H1 (cell line): ENCODE measurements around the gene ZNF804B. TPM values are rescaled to one million over a fixed set of nuclear protein-coding genes. Genes with fewer than 3 reads are reported as not detected.

Source experiments
- CTCF ChIA-PET: fragments of 300-600 bp; sonication (Branson Sonifier 250); formaldehyde crosslinking; loops from one replicate; lab custom pipeline; 2021; ENCODE audit not compliant: partially characterized antibody; lab: Charles Lee
- POLR2A ChIA-PET: fragments of 300-600 bp; sonication (Branson Sonifier 250); formaldehyde crosslinking; loops from one replicate; lab custom pipeline; 2021; ENCODE audit warnings: inconsistent platforms; ENCODE audit not compliant: partially characterized antibody; lab: Charles Lee
- DNase-seq, 2 experiments: peaks; one replicate each; pipeline versions ENCODE4 v3.0.0 to v3.0.0-alpha.2; 2010 to 2022; ENCODE audit warnings: low spot score in 2 of 2, low read depth in 1 of 2, mixed read lengths in 1 of 2
- FAIRE-seq: peaks from 2 replicates; lab custom pipeline; 2011; peaks lifted over from hg19 to GRCh38; lab: Jason Lieb, UNC
- H2AFZ ChIP-seq: 2 replicates; pipeline ENCODE4 v1.8.1; 2012; ENCODE audit warnings: low read length, inconsistent platforms
- H2AK5ac ChIP-seq: 2 replicates; pipeline ENCODE4 v1.6.1; 2013; ENCODE audit warnings: low read depth, low read length
- H2BK120ac ChIP-seq: replicated peaks from 2 replicates; pipeline ENCODE3; 2013; ENCODE audit warnings: low read depth, low read length, inconsistent platforms
- H2BK12ac ChIP-seq: 2 replicates; pipeline ENCODE4 v1.6.1; 2013; ENCODE audit warnings: low read depth, low read length
- H2BK15ac ChIP-seq: 2 replicates; pipeline ENCODE4 v1.6.1; 2013; ENCODE audit warnings: low read length
- H2BK20ac ChIP-seq: 2 replicates; pipeline ENCODE4 v1.6.1; 2013; ENCODE audit warnings: low read length
- H2BK5ac ChIP-seq: 2 replicates; pipeline ENCODE4 v1.6.1; 2013; ENCODE audit warnings: low read depth, low read length
- H3K14ac ChIP-seq: 2 replicates; pipeline ENCODE4 v1.6.1; 2013; ENCODE audit warnings: inconsistent platforms; ENCODE audit not compliant: insufficient read length
- H3K18ac ChIP-seq: 2 replicates; pipeline ENCODE4 v1.6.1; 2013; ENCODE audit warnings: low read length; ENCODE audit errors: extremely low read depth
- H3K23ac ChIP-seq: 2 replicates; pipeline ENCODE4 v1.6.1; 2013; ENCODE audit warnings: inconsistent platforms; ENCODE audit not compliant: insufficient read length
- H3K23me2 ChIP-seq: 2 replicates; pipeline ENCODE4 v1.6.1; 2013; ENCODE audit warnings: low read depth, low read length
- H3K27ac ChIP-seq: 2 replicates; pipeline ENCODE4 v1.6.1; 2011; ENCODE audit warnings: low read depth, low read length, inconsistent platforms
- H3K27me3 ChIP-seq, 4 experiments: replicated peaks in 1 of 4; 1 replicate in 1 of 4; 2 replicates in 3 of 4; pipeline versions ENCODE4 v1.6.1 to v1.8.1; 2011 to 2013; ENCODE audit warnings: low read length in 3 of 4, mild to moderate bottlenecking in 3 of 4, inconsistent platforms in 2 of 4, mixed read lengths in 2 of 4, moderate library complexity in 1 of 4; ENCODE audit not compliant: control insufficient read depth in 3 of 4, insufficient read depth in 3 of 4; ENCODE audit errors: extremely low read depth in 1 of 4
- H3K36me3 ChIP-seq, 4 experiments: 2 replicates each; pipeline versions ENCODE4 v1.6.1 to v1.8.1; 2011 to 2013; ENCODE audit warnings: mild to moderate bottlenecking in 4 of 4, low read length in 3 of 4, moderate library complexity in 2 of 4, control low read depth in 1 of 4, inconsistent platforms in 1 of 4; ENCODE audit not compliant: insufficient read depth in 4 of 4, control insufficient read depth in 2 of 4
- H3K4ac ChIP-seq: replicated peaks from 2 replicates; pipeline ENCODE3; 2013; ENCODE audit warnings: low read length, low read depth, mixed read lengths, inconsistent platforms; ENCODE audit not compliant: insufficient read length
- H3K4me1 ChIP-seq, 4 experiments: replicated peaks in 1 of 4; 1 replicate in 1 of 4; 2 replicates in 3 of 4; pipeline versions ENCODE4 v1.6.1 to v1.8.1; 2011 to 2013; ENCODE audit warnings: low read length in 3 of 4, inconsistent platforms in 2 of 4, mixed read lengths in 1 of 4; ENCODE audit not compliant: insufficient read depth in 4 of 4, control insufficient read depth in 3 of 4
- H3K4me2 ChIP-seq, 2 experiments: 2 replicates each; pipeline versions ENCODE4 v1.6.1 to v1.8.1; 2011 to 2013; ENCODE audit warnings: low read depth in 2 of 2, low read length in 2 of 2, control low read depth in 1 of 2, inconsistent platforms in 1 of 2, mild to moderate bottlenecking in 1 of 2; ENCODE audit not compliant: insufficient read depth in 1 of 2
- H3K4me3 ChIP-seq, 4 experiments: fragments of 200-600, 300-600 bp in 1 of 4; sonication (generic), shearing (Covaris generic), sonication (Bioruptor Twin) in 1 of 4; 2 replicates each; pipeline versions ENCODE4 v1.5.1 to v1.8.1; 2011 to 2016; ENCODE audit warnings: low read length in 4 of 4, low read depth in 3 of 4, control low read depth in 2 of 4, inconsistent platforms in 2 of 4, mild to moderate bottlenecking in 2 of 4, mixed read lengths in 1 of 4, moderate library complexity in 1 of 4; ENCODE audit not compliant: insufficient read depth in 2 of 4; ENCODE audit errors: extremely low read depth in 1 of 4
- H3K56ac ChIP-seq: replicated peaks from 2 replicates; pipeline ENCODE3; 2013; ENCODE audit warnings: low read depth, mild to moderate bottlenecking, mixed read lengths, low read length, inconsistent platforms; ENCODE audit not compliant: insufficient read length
- H3K79me1 ChIP-seq: 2 replicates; pipeline ENCODE4 v1.6.1; 2013; ENCODE audit warnings: low read depth, low read length, control low read depth
- H3K79me2 ChIP-seq, 2 experiments: 2 replicates each; pipeline versions ENCODE4 v1.6.1 to v1.8.1; 2012 to 2013; ENCODE audit warnings: low read length in 2 of 2, mild to moderate bottlenecking in 2 of 2, inconsistent platforms in 1 of 2; ENCODE audit not compliant: insufficient read depth in 2 of 2, control insufficient read depth in 1 of 2
- H3K9ac ChIP-seq, 4 experiments: replicated peaks in 1 of 4; 1 replicate in 1 of 4; 2 replicates in 3 of 4; pipeline versions ENCODE4 v1.6.1 to v1.8.1; 2011 to 2013; ENCODE audit warnings: low read depth in 3 of 4, low read length in 3 of 4, control low read depth in 2 of 4, mild to moderate bottlenecking in 2 of 4, moderate library complexity in 2 of 4, inconsistent platforms in 1 of 4; ENCODE audit errors: extremely low read depth in 1 of 4
- H3K9me3 ChIP-seq, 2 experiments: 2 replicates each; pipeline versions ENCODE4 v1.6.1 to v1.8.1; 2012 to 2013; ENCODE audit warnings: mild to moderate bottlenecking in 2 of 2, moderate library complexity in 2 of 2, control low read depth in 1 of 2, inconsistent platforms in 1 of 2, low read depth in 1 of 2, low read length in 1 of 2, mixed read lengths in 1 of 2; ENCODE audit not compliant: insufficient read depth in 2 of 2
- H4K20me1 ChIP-seq, 2 experiments: replicated peaks in 1 of 2; 2 replicates each; pipeline versions ENCODE3 to v1.8.1; 2011 to 2013; ENCODE audit warnings: inconsistent platforms in 2 of 2, low read length in 2 of 2, mild to moderate bottlenecking in 1 of 2; ENCODE audit not compliant: insufficient read depth in 2 of 2, control insufficient read depth in 1 of 2
- H4K5ac ChIP-seq: 2 replicates; pipeline ENCODE4 v1.6.1; 2013; ENCODE audit warnings: low read length, low read depth, mixed read lengths, inconsistent platforms; ENCODE audit not compliant: insufficient read length
- H4K8ac ChIP-seq: 2 replicates; pipeline ENCODE4 v1.8.0; 2013; ENCODE audit warnings: mild to moderate bottlenecking, moderate library complexity, low read length, inconsistent platforms; ENCODE audit not compliant: insufficient read depth; ENCODE audit errors: extremely low read depth
- H4K91ac ChIP-seq: replicated peaks from 2 replicates; pipeline ENCODE3; 2013; ENCODE audit warnings: low read length, mixed read lengths, inconsistent platforms; ENCODE audit not compliant: insufficient read length
- CREB1 ChIP-seq: IDR thresholded peaks from 2 replicates; pipeline ENCODE4 v1.6.1; 2012; ENCODE audit warnings: inconsistent platforms
- CTCF ChIP-seq, 3 experiments: IDR thresholded peaks; 1 replicate in 2 of 3; 2 replicates in 1 of 3; pipeline versions ENCODE4 v1.5.1 to v1.6.1; 2011; ENCODE audit warnings: low read length in 3 of 3, mild to moderate bottlenecking in 3 of 3, inconsistent platforms in 2 of 3, low read depth in 1 of 3, moderate library complexity in 1 of 3; ENCODE audit not compliant: insufficient read depth in 1 of 3; ENCODE audit errors: control extremely low read depth in 1 of 3
- EP300 ChIP-seq, 2 experiments: IDR thresholded peaks; 1 replicate in 1 of 2; 2 replicates in 1 of 2; pipeline ENCODE4 v1.6.1; 2011 to 2012; ENCODE audit warnings: low read depth in 2 of 2, low read length in 2 of 2, mild to moderate bottlenecking in 2 of 2, borderline replicate concordance in 1 of 2, inconsistent platforms in 1 of 2, moderate library complexity in 1 of 2
- HDAC2 ChIP-seq, 2 experiments: fragments of 300-600 bp in 1 of 2; sonication (generic) in 1 of 2; IDR thresholded peaks; 2 replicates each; pipeline ENCODE4 v1.6.1; 2011 to 2012; ENCODE audit warnings: low read depth in 2 of 2, low read length in 2 of 2, mild to moderate bottlenecking in 2 of 2, moderate library complexity in 2 of 2, borderline replicate concordance in 1 of 2, inconsistent platforms in 1 of 2
- MAX ChIP-seq: IDR thresholded peaks from 2 replicates; pipeline ENCODE4 v1.6.1; 2012; ENCODE audit warnings: inconsistent platforms
- NANOG ChIP-seq: IDR thresholded peaks from 2 replicates; pipeline ENCODE4 v1.6.1; 2011; ENCODE audit warnings: low read length, low read depth, mild to moderate bottlenecking, inconsistent platforms; ENCODE audit not compliant: insufficient read depth, poor library complexity, severe bottlenecking
- RFX5 ChIP-seq: IDR thresholded peaks from 2 replicates; pipeline ENCODE4 v1.6.1; 2011; ENCODE audit warnings: low read depth, low read length, improper control_type of control experiment, borderline replicate concordance
- SIRT6 ChIP-seq: IDR thresholded peaks from one replicate; pipeline ENCODE4 v1.7.1; 2012; ENCODE audit warnings: low read length, inconsistent platforms
- SP1 ChIP-seq: IDR thresholded peaks from 2 replicates; pipeline ENCODE4 v1.6.1; 2011; ENCODE audit warnings: low read depth, low read length
- TAF7 ChIP-seq: optimal IDR thresholded peaks from 2 replicates; pipeline ENCODE3; 2011; ENCODE audit warnings: low read depth, mild to moderate bottlenecking, inconsistent platforms, low read length, moderate library complexity, borderline replicate concordance
- TBP ChIP-seq: IDR thresholded peaks from 2 replicates; pipeline ENCODE4 v1.6.1; 2011; ENCODE audit warnings: low read depth, low read length, improper control_type of control experiment
- TCF12 ChIP-seq: IDR thresholded peaks from 2 replicates; pipeline ENCODE4 v1.6.1; 2011; ENCODE audit warnings: low read depth, mild to moderate bottlenecking, low read length
- WGBS, 2 experiments: shearing (Covaris generic) in 1 of 2; methylation state at CpG; one replicate each; pipeline versions ENCODE4 v1.1.6 to v1.1.7; 2013 to 2015; ENCODE audit warnings: low lambda C conversion rate in 2 of 2, mixed read lengths in 2 of 2, inconsistent platforms in 1 of 2, low coverage in 1 of 2, missing lambda C conversion rate in 1 of 2; ENCODE audit not compliant: insufficient replicate concordance in 2 of 2, insufficient coverage in 1 of 2, insufficient read length in 1 of 2; ENCODE audit errors: extremely low coverage in 1 of 2, missing lambda C conversion rate in 1 of 2; 5-methylcytosine and 5-hydroxymethylcytosine counted together
- polyA plus RNA-seq, 7 experiments: library from polyadenylated mRNA; depleted of rRNA in 3 of 7; stranded (reverse) in 5 of 7; unstranded in 2 of 7; fragments of >200 nt in 5 of 7; fragments of 200-250 nt in 2 of 7; gene quantifications; 1 replicate in 5 of 7; 2 replicates in 1 of 7; 4 replicates in 1 of 7; pipeline versions ENCODE4 v1.2.1 to v1.2.3, GENCODE V29; 2011 to 2013; ENCODE audit warnings: missing spikeins in 2 of 7, mixed read lengths in 2 of 7
- total RNA-seq: library from RNA; stranded (reverse); fragmentation: NEBNext Ultra II Directional; extraction: Animal tissue kit (Norgen Biotek cat#: 25700); gene quantifications from 2 replicates; pipeline ENCODE4 v1.2.1, GENCODE V29; 2021

ZNF804B gene
- total and polyA plus RNA-seq, 2 of the 8 experiments (the other 6 are each of a cell fraction or from before 2014, with no cell fraction given): not detected

GRCh38 chr7:88851220-88851619 lies 91.7 kb downstream of the ZNF804B start:
- H2BK20ac ChIP-seq: no peak overlapping the region
- no peaks in the 10 kb centered on the region for H3K23me2 ChIP-seq
- H3K4me2 ChIP-seq: no peak overlapping the region
- no peak for DNase-seq
- H2AK5ac ChIP-seq: no peak overlapping the region
- H3K18ac ChIP-seq: no peak overlapping the region
- no peak overlapping the region for H3K23ac ChIP-seq
- no peak overlapping the region for H3K9ac ChIP-seq
- H3K56ac ChIP-seq: no peak overlapping the region
- peaks cover 2 to 3% of the 10 kb centered on the region in 2 experiments; a peak in 1 of 4 replicates for H3K9me3 ChIP-seq
- no peak overlapping the region for H4K5ac ChIP-seq
- ChIA-PET POLR2A (no interaction called here), CTCF (no interaction called here)
- H3K27me3 ChIP-seq: no peaks in the 10 kb centered on the region
- H2BK12ac ChIP-seq: no peak overlapping the region
- H3K79me1 ChIP-seq: no peaks in the 10 kb centered on the region
- no peaks in the 10 kb centered on the region for H3K4me1 ChIP-seq
- no peak overlapping the region for H2BK15ac ChIP-seq
- H3K4me3 ChIP-seq: no peak overlapping the region
- H3K4ac ChIP-seq: no peak overlapping the region
- FAIRE-seq: no peak
- no peak overlapping the region for H3K27ac ChIP-seq
- H3K14ac ChIP-seq: no peak overlapping the region
- no peak overlapping the region for H4K8ac ChIP-seq
- no peak overlapping the region for H2BK5ac ChIP-seq
- no peak overlapping the region for H2AFZ ChIP-seq
- no peak overlapping the region for H4K91ac ChIP-seq
- WGBS, 2 experiments: 100% methylated on average over 1 of the region's 1 CpG; no CpG with 5 or more reads in 1 of the 2 experiments
- no peak overlapping the region for H2BK120ac ChIP-seq
- H3K79me2 ChIP-seq: no peaks in the 10 kb centered on the region
- H3K36me3 ChIP-seq: no peaks in the 10 kb centered on the region
- H4K20me1 ChIP-seq: no peaks in the 10 kb centered on the region
- TF ChIP-seq CREB1 (no peak), NANOG (no peak), TCF12 (no peak), TBP (no peak), MAX (no peak), SIRT6 (no peak), HDAC2 (IDR thresholded peaks at IDR 0.05; ENCODE audit: borderline replicate concordance in 1 of 2, low read depth in 2 of 2, low read length in 2 of 2) (no peak), CTCF (IDR thresholded peaks at IDR 0.05; ENCODE audit: control extremely low read depth in 1 of 3, insufficient read depth in 1 of 3, low read depth in 1 of 3, low read length in 3 of 3) (no peak), RFX5 (no peak), TAF7 (no peak), SP1 (no peak), EP300 (IDR thresholded peaks at IDR 0.05; ENCODE audit: borderline replicate concordance in 1 of 2, low read depth in 2 of 2, low read length in 2 of 2) (no peak)
